Sigmoid colon (tissue), 7 donors: Measurements from ENCODE around the gene SLC44A4. TPM values are rescaled to one million over a fixed set of nuclear protein-coding genes. Genes with fewer than 3 reads are reported as not detected.

Experiments
- DNase-seq: peaks from one replicate; pipeline ENCODE4 v3.0.0-alpha.2; 2019
- H3K27ac ChIP-seq, 4 donors: fragments of 200-600 bp; sonication (generic); one replicate each; pipeline ENCODE4 v1.5.1; 2016 to 2019; ENCODE audit warnings: mild to moderate bottlenecking in 1 of 4
- H3K27me3 ChIP-seq, 3 donors: fragments of 200-600 bp; sonication (generic); one replicate each; pipeline ENCODE4 v1.5.1; 2019; ENCODE audit warnings: mild to moderate bottlenecking in 1 of 3
- H3K36me3 ChIP-seq, 4 donors: fragments of 200-600 bp; sonication (generic); one replicate each; pipeline ENCODE4 v1.5.1; 2016 to 2019
- H3K4me1 ChIP-seq, 4 donors: fragments of 200-600 bp; sonication (generic); one replicate each; pipeline ENCODE4 v1.5.1; 2017 to 2019
- H3K4me3 ChIP-seq, 4 donors: fragments of 200-600 bp; sonication (generic); one replicate each; pipeline ENCODE4 v1.5.1; 2017 to 2019; ENCODE audit warnings: mild to moderate bottlenecking in 2 of 4, moderate library complexity in 1 of 4
- H3K9me3 ChIP-seq, 4 donors: fragments of 200-600 bp in 3 of 4; sonication (generic) in 3 of 4; one replicate each; pipeline versions ENCODE4 v1.5.1 to v1.6.1; 2013 to 2019
- EP300 ChIP-seq, 4 donors: sonication (generic); formaldehyde crosslinking; IDR thresholded peaks; one replicate each; pipeline ENCODE4 v1.6.1; 2017; ENCODE audit warnings: antibody characterized with exemption in 4 of 4
- POLR2A ChIP-seq, 2 donors: fragments of 450-650 bp; IDR thresholded peaks; one replicate each; pipeline ENCODE4 v1.6.1; 2016; ENCODE audit warnings: antibody characterized with exemption in 2 of 2, mild to moderate bottlenecking in 2 of 2, moderate library complexity in 2 of 2
- POLR2AphosphoS5 ChIP-seq, 4 donors: sonication (generic); formaldehyde crosslinking; IDR thresholded peaks; one replicate each; pipeline ENCODE4 v1.6.1; 2017; ENCODE audit warnings: antibody characterized with exemption in 4 of 4
- WGBS, 2 donors: extraction: QIAGEN DNeasy Blood & Tissue Kit; methylation state at CpG; one replicate each; pipeline ENCODE4 v1.1.7; 2013; 5-methylcytosine and 5-hydroxymethylcytosine counted together
- intact Hi-C: fragments of 100-400 bp; cut with DNase I; formaldehyde crosslinking; loops from one replicate; pipeline ENCODE4 v1.15.1; 2023
- polyA plus RNA-seq, 3 donors: library from polyadenylated mRNA; stranded (reverse); fragments of 200-250 nt; gene quantifications; one replicate each; pipeline ENCODE4 v1.2.3, GENCODE V29; 2013
- total RNA-seq, 4 donors: library from RNA; depleted of rRNA; stranded (reverse); fragments of >200 nt; gene quantifications; one replicate each; pipeline ENCODE4 v1.1.0, GENCODE V29; 2016
- TF ChIP-seq, protein P1 (sequence below), 4 experiments: fragments of 450-650 bp in 3 of 4; fragments of 200-600 bp in 1 of 4; IDR thresholded peaks; one replicate each; pipeline ENCODE4 v1.5.1; 2016 to 2019; ENCODE audit warnings: antibody characterized with exemption in 4 of 4, mild to moderate bottlenecking in 3 of 4, moderate library complexity in 2 of 4
- donor health status: healthy with polysubstance abuse.
- donor health status: Bipolar disorder and iron deficiency.
- donor health status: healthy.

The SLC44A4 gene
- total and polyA plus RNA-seq, 7 donors: 1.4 to 252 (median 78.1) TPM; not detected in 2

DNA sequence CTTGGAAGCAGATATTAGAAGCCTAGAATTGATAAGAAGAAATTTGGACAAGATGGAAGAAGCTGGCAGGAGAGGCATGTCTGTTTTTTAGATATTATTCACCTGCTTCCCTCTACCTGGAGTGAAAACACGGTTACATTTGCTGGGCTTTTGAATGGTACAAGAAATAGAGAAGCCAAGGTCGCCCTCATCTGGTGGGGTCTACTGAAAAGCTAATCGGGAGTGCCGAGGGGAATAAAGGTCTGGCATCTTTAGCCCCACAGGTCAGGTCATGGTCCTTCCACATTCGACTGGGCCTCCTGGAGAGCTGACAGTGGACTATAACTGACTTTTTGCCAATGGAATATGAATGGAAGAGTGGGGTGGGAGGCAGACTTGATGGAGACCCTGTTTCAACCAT lies 44.1 kb upstream of the SLC44A4 start:
- DNase-seq: no peak
- Histone ChIP-seq H3K27me3 (no peaks in the 10 kb centered on the region), H3K36me3 (no peaks in the 10 kb centered on the region), H3K9me3 (no peaks in the 10 kb centered on the region), H3K4me1 (no peaks in the 10 kb centered on the region), H3K4me3 (no peak overlapping the region), H3K27ac (no peak overlapping the region)
- WGBS, 2 donors: 18 to 26% methylated on average over 5 of the region's 5 CpGs
- no peak for TF ChIP-seq POLR2AphosphoS5 (IDR thresholded peaks at IDR 0.05)
- no peak for TF ChIP-seq EP300 (IDR thresholded peaks at IDR 0.05)
- no peak for TF ChIP-seq POLR2A (IDR thresholded peaks at IDR 0.05)
- TF ChIP-seq, protein P1, sequence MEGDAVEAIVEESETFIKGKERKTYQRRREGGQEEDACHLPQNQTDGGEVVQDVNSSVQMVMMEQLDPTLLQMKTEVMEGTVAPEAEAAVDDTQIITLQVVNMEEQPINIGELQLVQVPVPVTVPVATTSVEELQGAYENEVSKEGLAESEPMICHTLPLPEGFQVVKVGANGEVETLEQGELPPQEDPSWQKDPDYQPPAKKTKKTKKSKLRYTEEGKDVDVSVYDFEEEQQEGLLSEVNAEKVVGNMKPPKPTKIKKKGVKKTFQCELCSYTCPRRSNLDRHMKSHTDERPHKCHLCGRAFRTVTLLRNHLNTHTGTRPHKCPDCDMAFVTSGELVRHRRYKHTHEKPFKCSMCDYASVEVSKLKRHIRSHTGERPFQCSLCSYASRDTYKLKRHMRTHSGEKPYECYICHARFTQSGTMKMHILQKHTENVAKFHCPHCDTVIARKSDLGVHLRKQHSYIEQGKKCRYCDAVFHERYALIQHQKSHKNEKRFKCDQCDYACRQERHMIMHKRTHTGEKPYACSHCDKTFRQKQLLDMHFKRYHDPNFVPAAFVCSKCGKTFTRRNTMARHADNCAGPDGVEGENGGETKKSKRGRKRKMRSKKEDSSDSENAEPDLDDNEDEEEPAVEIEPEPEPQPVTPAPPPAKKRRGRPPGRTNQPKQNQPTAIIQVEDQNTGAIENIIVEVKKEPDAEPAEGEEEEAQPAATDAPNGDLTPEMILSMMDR (IDR thresholded peaks at IDR 0.05): no peak
- intact Hi-C loops: no loop called here

DNA sequence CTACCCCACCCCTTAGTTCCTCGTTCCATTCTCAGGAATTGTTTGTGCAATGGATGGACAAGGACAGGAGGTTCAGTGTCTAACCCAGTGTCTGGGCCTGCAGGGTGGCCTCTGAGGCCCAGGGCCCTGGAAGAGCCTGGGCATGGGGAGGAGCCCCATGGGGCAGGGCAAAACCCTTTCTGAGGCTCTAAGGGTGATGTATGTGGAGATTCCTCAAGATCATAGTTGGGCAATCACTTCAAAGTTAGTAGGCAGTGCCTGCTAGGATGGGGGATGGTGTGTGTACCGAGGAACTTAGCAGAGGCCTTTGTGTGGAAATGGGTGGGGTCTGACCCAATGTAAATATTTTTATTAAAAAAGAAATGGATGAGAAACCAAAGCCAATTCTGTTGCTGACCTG lies 42.0 kb upstream of the SLC44A4 start:
- Histone ChIP-seq H3K4me1 (no peaks in the 10 kb centered on the region), H3K27me3 (no peaks in the 10 kb centered on the region), H3K9me3 (no peaks in the 10 kb centered on the region), H3K27ac (no peak overlapping the region), H3K4me3 (no peak overlapping the region), H3K36me3 (no peaks in the 10 kb centered on the region)
- no peak for TF ChIP-seq POLR2AphosphoS5 (IDR thresholded peaks at IDR 0.05)
- no peak for TF ChIP-seq POLR2A (IDR thresholded peaks at IDR 0.05)
- TF ChIP-seq, protein P1 (IDR thresholded peaks at IDR 0.05): no peak
- no peak for TF ChIP-seq EP300 (IDR thresholded peaks at IDR 0.05)
- no peak for DNase-seq
- 64 to 86% methylated on average over 2 of the region's 2 CpGs for WGBS, 2 donors
- intact Hi-C loops: no loop called here

DNA sequence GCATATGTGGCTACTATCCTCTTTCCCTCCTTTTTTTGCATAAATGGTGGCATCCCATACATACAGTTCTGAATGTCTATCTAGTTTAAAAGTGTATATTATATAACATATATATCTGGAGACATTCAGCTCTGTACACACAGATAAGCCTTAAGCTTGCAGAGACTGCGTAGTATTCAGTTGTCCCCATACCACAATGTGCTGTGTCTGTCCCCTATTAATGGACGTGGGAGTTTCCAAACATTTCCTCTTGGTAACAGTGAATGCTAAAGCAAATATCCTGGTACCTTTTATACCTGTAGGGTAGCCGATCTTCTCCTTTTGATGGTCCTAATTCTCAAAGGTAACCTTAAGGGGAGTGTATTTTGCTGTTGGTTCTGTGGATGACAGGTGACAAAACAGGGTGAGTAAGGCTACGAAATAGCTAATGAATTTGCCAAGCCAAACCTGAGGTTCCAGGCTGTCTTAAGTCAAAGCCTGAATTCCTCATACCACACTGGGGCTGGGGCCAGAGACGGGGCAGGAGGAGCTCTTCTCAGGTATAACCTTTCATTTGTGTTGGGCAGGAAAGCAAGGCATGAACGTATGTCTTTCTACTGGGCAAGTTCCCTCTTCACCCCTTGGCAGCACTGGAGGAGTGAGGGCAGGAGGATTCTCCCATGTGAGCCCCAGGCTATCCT lies 41.0 kb upstream of the SLC44A4 start:
- WGBS, 2 donors: 86 to 89% methylated on average over 6 of the region's 6 CpGs
- Histone ChIP-seq H3K36me3 (no peaks in the 10 kb centered on the region), H3K27ac (no peak overlapping the region), H3K9me3 (no peaks in the 10 kb centered on the region), H3K27me3 (no peaks in the 10 kb centered on the region), H3K4me3 (no peak overlapping the region), H3K4me1 (no peaks in the 10 kb centered on the region)
- TF ChIP-seq, protein P1 (IDR thresholded peaks at IDR 0.05): no peak
- no peak for TF ChIP-seq POLR2A (IDR thresholded peaks at IDR 0.05)
- intact Hi-C loops: no loop called here
- no peak for DNase-seq

- intact Hi-C loops: no loop called here
- no peaks in the 10 kb centered on the region for H3K27me3 ChIP-seq
- TF ChIP-seq, protein P1 (IDR thresholded peaks at IDR 0.05): no peak
- TF ChIP-seq POLR2AphosphoS5 (IDR thresholded peaks at IDR 0.05) (no peak), POLR2A (IDR thresholded peaks at IDR 0.05) (no peak), EP300 (IDR thresholded peaks at IDR 0.05) (no peak)
- no peaks in the 10 kb centered on the region for H3K36me3 ChIP-seq
- no peak for DNase-seq
- H3K27ac ChIP-seq: no peak overlapping the region
- H3K9me3 ChIP-seq: no peaks in the 10 kb centered on the region
- H3K4me1 ChIP-seq: no peaks in the 10 kb centered on the region
- 78 to 87% methylated on average over 8 of the region's 8 CpGs for WGBS, 2 donors
- no peak overlapping the region for H3K4me3 ChIP-seq
These were observed 39.4 kb upstream of the SLC44A4 start for GRCh38 chr6:31918069-31918720.
